Stimulated activated CD4-positive, alpha-beta T cell treated with anti-CD3 and anti-CD28 coated beads, Interleukin-1b, Interleukin-23, amount 100 ng/mL, for 48 hours (primary cell): ENCODE measurements around the gene KIAA1328.

Experiments
- DNase-seq: peaks from one replicate; pipeline ENCODE4 v3.0.0-alpha.2; 2020

KIAA1328 gene

GRCh38 chr18:36974686-36975085, 145.8 kb downstream of the KIAA1328 start:
- no peak for DNase-seq

GRCh38 chr18:36977121-36977520, 148.2 kb downstream of the KIAA1328 start:
- DNase-seq: no peak

- no peak for DNase-seq
Observed at GRCh38 chr18:36993068-36993467, 164.1 kb downstream of the KIAA1328 start.

- no peak for DNase-seq
Observed at GRCh38 chr18:37006742-37007141, 177.8 kb downstream of the KIAA1328 start.

- no peak for DNase-seq
Observed at GRCh38 chr18:37012452-37012851, 183.5 kb downstream of the KIAA1328 start.

- no peak for DNase-seq
Observed at GRCh38 chr18:37019157-37019827, 190.4 kb downstream of the KIAA1328 start.

- no peak for DNase-seq
Observed at GRCh38 chr18:37033419-37033818, 204.5 kb downstream of the KIAA1328 start.

GRCh38 chr18:37042381-37042780, 213.5 kb downstream of the KIAA1328 start:
- DNase-seq: no peak

- no peak for DNase-seq
Observed at GRCh38 chr18:37055137-37055802, 226.3 kb downstream of the KIAA1328 start.

- no peak for DNase-seq
Observed at GRCh38 chr18:37064187-37064586, 235.3 kb downstream of the KIAA1328 start.

GRCh38 chr18:37065254-37065653, 236.3 kb downstream of the KIAA1328 start:
- no peak for DNase-seq

- DNase-seq: no peak
Observed at GRCh38 chr18:37084912-37085311, 256.0 kb downstream of the KIAA1328 start.

- DNase-seq: no peak
Observed at GRCh38 chr18:37085362-37085761, 256.4 kb downstream of the KIAA1328 start.

- DNase-seq: no peak
Observed at GRCh38 chr18:37107748-37108522, 279.0 kb downstream of the KIAA1328 start.

GRCh38 chr18:37122877-37123276, 293.9 kb downstream of the KIAA1328 start:
- no peak for DNase-seq

GRCh38 chr18:37124516-37124915, 295.6 kb downstream of the KIAA1328 start:
- no peak for DNase-seq

GRCh38 chr18:37135177-37135576, 306.2 kb downstream of the KIAA1328 start:
- no peak for DNase-seq

- DNase-seq: no peak
Observed at GRCh38 chr18:37138456-37138855, 309.5 kb downstream of the KIAA1328 start.

- DNase-seq: no peak
Observed at GRCh38 chr18:37139876-37140275, 310.9 kb downstream of the KIAA1328 start.

- no peak for DNase-seq
Observed at GRCh38 chr18:37144921-37145320, 316.0 kb downstream of the KIAA1328 start.

- no peak for DNase-seq
Observed at GRCh38 chr18:37156330-37156942, 327.5 kb downstream of the KIAA1328 start.

GRCh38 chr18:37160038-37160820, 331.3 kb downstream of the KIAA1328 start:
- no peak for DNase-seq

GRCh38 chr18:37161491-37161890, 332.6 kb downstream of the KIAA1328 start:
- no peak for DNase-seq
